H1 (cell line): ENCODE results near the gene SLC35E3. TPM values are rescaled to one million over a fixed set of nuclear protein-coding genes. Genes with fewer than 3 reads are reported as not detected.

ENCODE experiments used
- CBX5 ChIP-seq: fragments of 300-800, 300-1000 bp; sonication (generic); IDR thresholded peaks from 2 replicates; pipeline ENCODE4 v1.7.1; 2016; ENCODE audit warnings: antibody characterized with exemption, low read length, low read depth
- CREB1 ChIP-seq: IDR thresholded peaks from 2 replicates; pipeline ENCODE4 v1.6.1; 2012; ENCODE audit warnings: inconsistent platforms
- EP300 ChIP-seq, 2 experiments: IDR thresholded peaks; 1 replicate in 1 of 2; 2 replicates in 1 of 2; pipeline ENCODE4 v1.6.1; 2011 to 2012; ENCODE audit warnings: low read depth in 2 of 2, low read length in 2 of 2, mild to moderate bottlenecking in 2 of 2, borderline replicate concordance in 1 of 2, inconsistent platforms in 1 of 2, moderate library complexity in 1 of 2
- POU5F1 ChIP-seq: IDR thresholded peaks from 2 replicates; pipeline ENCODE4 v1.6.1; 2011; ENCODE audit warnings: low read depth, mild to moderate bottlenecking, low read length, moderate library complexity
- RAD21 ChIP-seq, 2 experiments: IDR thresholded peaks in 1 of 2; conservative IDR thresholded peaks in 1 of 2; 2 replicates each; pipeline ENCODE4 v1.6.1; 2011; ENCODE audit warnings: low read depth in 2 of 2, low read length in 2 of 2, improper control_type of control experiment in 1 of 2, inconsistent platforms in 1 of 2, mild to moderate bottlenecking in 1 of 2, moderate library complexity in 1 of 2
- RXRA ChIP-seq: IDR thresholded peaks from 2 replicates; pipeline ENCODE4 v1.6.1; 2011; ENCODE audit warnings: low read depth, mild to moderate bottlenecking, low read length, moderate library complexity; ENCODE audit not compliant: insufficient read depth
- YY1 ChIP-seq: IDR thresholded peaks from 2 replicates; pipeline ENCODE4 v1.6.1; 2011; ENCODE audit warnings: low read depth, mild to moderate bottlenecking, low read length
- polyA plus RNA-seq, 7 experiments: library from polyadenylated mRNA; depleted of rRNA in 3 of 7; stranded (reverse) in 5 of 7; unstranded in 2 of 7; fragments of >200 nt in 5 of 7; fragments of 200-250 nt in 2 of 7; gene quantifications; 1 replicate in 5 of 7; 2 replicates in 1 of 7; 4 replicates in 1 of 7; pipeline versions ENCODE4 v1.2.1 to v1.2.3, GENCODE V29; 2011 to 2013; ENCODE audit warnings: missing spikeins in 2 of 7, mixed read lengths in 2 of 7
- total RNA-seq: library from RNA; stranded (reverse); fragmentation: NEBNext Ultra II Directional; extraction: Animal tissue kit (Norgen Biotek cat#: 25700); gene quantifications from 2 replicates; pipeline ENCODE4 v1.2.1, GENCODE V29; 2021
- TF ChIP-seq, protein P1 (sequence below): IDR thresholded peaks from 2 replicates; pipeline ENCODE4 v1.6.1; 2012; ENCODE audit warnings: inconsistent platforms

The SLC35E3 gene
- total and polyA plus RNA-seq, 2 of the 8 experiments (the other 6 are each of a cell fraction or from before 2014, with no cell fraction given), result 10.0 to 10.9 TPM

DNA sequence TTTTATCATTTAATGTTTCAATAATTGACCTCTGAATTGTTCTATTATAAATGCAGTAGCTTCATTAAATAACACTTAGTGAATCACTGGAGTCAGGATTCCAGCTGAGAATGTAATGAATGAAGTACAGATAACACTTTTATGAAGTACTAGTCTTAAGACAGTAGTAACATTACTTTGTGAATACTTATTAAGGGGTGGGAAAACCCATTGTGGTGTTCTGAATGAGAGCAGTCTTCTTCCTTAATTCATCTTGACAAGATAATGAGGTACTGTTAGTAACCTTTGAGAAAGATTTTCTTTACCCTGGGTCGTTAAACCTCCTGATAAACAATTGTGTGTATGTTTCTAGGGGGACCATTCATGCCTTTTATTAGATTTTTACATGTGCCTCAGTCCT is 46.5 kb upstream of the SLC35E3 start (continued):
- TF ChIP-seq RXRA, result no peak
- TF ChIP-seq CBX5, result no peak
- no peak for TF ChIP-seq EP300 (IDR thresholded peaks at IDR 0.05; ENCODE audit: borderline replicate concordance in 1 of 2, low read depth in 2 of 2, low read length in 2 of 2)
- TF ChIP-seq POU5F1, result no peak
- TF ChIP-seq, protein P1, sequence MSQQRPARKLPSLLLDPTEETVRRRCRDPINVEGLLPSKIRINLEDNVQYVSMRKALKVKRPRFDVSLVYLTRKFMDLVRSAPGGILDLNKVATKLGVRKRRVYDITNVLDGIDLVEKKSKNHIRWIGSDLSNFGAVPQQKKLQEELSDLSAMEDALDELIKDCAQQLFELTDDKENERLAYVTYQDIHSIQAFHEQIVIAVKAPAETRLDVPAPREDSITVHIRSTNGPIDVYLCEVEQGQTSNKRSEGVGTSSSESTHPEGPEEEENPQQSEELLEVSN, result no peak
- TF ChIP-seq YY1, result no peak
- TF ChIP-seq RAD21 (IDR thresholded peaks at IDR 0.05 in 1 of 2, conservative IDR thresholded peaks at IDR 0.05 in 1 of 2; ENCODE audit: low read depth in 2 of 2, low read length in 2 of 2), result no peak
- no peak for TF ChIP-seq CREB1
- TF ChIP-seq, all 59 proteins: peak for 0
